Measurements from ENCODE around the gene MYLK.

- no peak for TF ChIP-seq CTCF (IDR thresholded peaks at IDR 0.05; ENCODE audit: insufficient read depth, low read length)
- TF ChIP-seq GABPA (IDR thresholded peaks at IDR 0.05; ENCODE audit: low read depth) = no peak
- TF ChIP-seq POLR2AphosphoS5 (IDR thresholded peaks at IDR 0.05; ENCODE audit: low read depth) = no peak
These were observed 52.7 kb downstream of the MYLK start for GRCh38 chr3:123831420-123831819.

All from HL-60 (cell line).